Upper lobe of left lung (tissue), 6 donors: Measurements from ENCODE around the gene KLHL29. TPM values are rescaled to one million over a fixed set of nuclear protein-coding genes. Genes with fewer than 3 reads are reported as not detected.

ENCODE experiments used
- ATAC-seq, 2 donors: fragments of 200-7000 bp; cut with Tn5 transposase; one replicate each; pipeline ENCODE4 v1.9.1; 2022; ENCODE audit warnings: mild to moderate bottlenecking in 2 of 2, moderate library complexity in 2 of 2; ENCODE audit not compliant: low FRiP score in 2 of 2
- DNase-seq, 2 donors: peaks; one replicate each; pipeline ENCODE4 v3.0.0-alpha.2; 2019 to 2020
- H3K27ac ChIP-seq, 4 donors: fragments of 200-600 bp; sonication (generic); one replicate each; pipeline ENCODE4 v1.5.1; 2016 to 2019
- H3K27me3 ChIP-seq, 4 donors: fragments of 200-600 bp; sonication (generic); one replicate each; pipeline ENCODE4 v1.5.1; 2017 to 2019
- H3K36me3 ChIP-seq, 4 donors: fragments of 200-600 bp; sonication (generic); one replicate each; pipeline ENCODE4 v1.5.1; 2016 to 2019
- H3K4me1 ChIP-seq, 4 donors: fragments of 200-600 bp; sonication (generic); one replicate each; pipeline ENCODE4 v1.5.1; 2018 to 2019
- H3K4me3 ChIP-seq, 4 donors: fragments of 200-600 bp; sonication (generic); one replicate each; pipeline ENCODE4 v1.5.1; 2017 to 2019; ENCODE audit warnings: mild to moderate bottlenecking in 2 of 4, moderate library complexity in 1 of 4
- H3K9me3 ChIP-seq, 4 donors: fragments of 200-600 bp; sonication (generic); one replicate each; pipeline ENCODE4 v1.5.1; 2018 to 2019
- CTCF ChIP-seq, 6 experiments: fragments of 450-650 bp in 4 of 6; fragments of 200-600 bp in 2 of 6; sonication (generic) in 2 of 6; IDR thresholded peaks; one replicate each; pipeline ENCODE4 v1.5.1; 2016 to 2019; ENCODE audit warnings: antibody characterized with exemption in 6 of 6
- EP300 ChIP-seq, 4 donors: sonication (generic); formaldehyde crosslinking; IDR thresholded peaks; one replicate each; pipeline ENCODE4 v1.5.1; 2017; ENCODE audit warnings: antibody characterized with exemption in 4 of 4, control low read depth in 2 of 4
- POLR2A ChIP-seq, 4 donors: fragments of 450-650 bp; IDR thresholded peaks; one replicate each; pipeline ENCODE4 v1.5.1; 2016 to 2017; ENCODE audit warnings: antibody characterized with exemption in 4 of 4, mild to moderate bottlenecking in 2 of 4
- POLR2AphosphoS5 ChIP-seq, 2 donors: sonication (generic); formaldehyde crosslinking; IDR thresholded peaks; one replicate each; pipeline ENCODE4 v1.5.1; 2017; ENCODE audit warnings: antibody characterized with exemption in 2 of 2
- WGBS, 2 donors: methylation state at CpG; one replicate each; pipeline ENCODE4 v1.1.5; 2017 to 2018; 5-methylcytosine and 5-hydroxymethylcytosine counted together
- total RNA-seq, 6 donors: library from RNA; depleted of rRNA in 4 of 6; stranded (reverse); fragments of >200 nt in 4 of 6; gene quantifications; one replicate each; pipeline versions ENCODE4 v1.1.0 to v1.2.1, GENCODE V29; 2016 to 2021
- donor health status: DM: no; HTN: no; CAD: no; lungs with moderate emphysema.
- donor health status: DM: no; HTN: yes; CAD: no; lungs with severe emphysema.

Gene KLHL29
- total RNA-seq, 6 donors from 2014 or later, result 8.6 to 34.4 (median 18.2) TPM

- Histone ChIP-seq H3K27ac (no peak overlapping the region), H3K27me3 (no peaks in the 10 kb centered on the region), H3K9me3 (no peaks in the 10 kb centered on the region), H3K4me1 (peaks cover 0 to 3% (median 0%) of the 10 kb centered on the region in 4 donors), H3K4me3 (no peak overlapping the region), H3K36me3 (no peaks in the 10 kb centered on the region)
- no peak for DNase-seq
- WGBS, 2 donors, result 68 to 72% methylated on average over 10 of the region's 10 CpGs
- TF ChIP-seq CTCF (IDR thresholded peaks at IDR 0.05), result no peak
- no peak for TF ChIP-seq POLR2A (IDR thresholded peaks at IDR 0.05)
- no peak for TF ChIP-seq POLR2AphosphoS5 (IDR thresholded peaks at IDR 0.05)
- no peak for TF ChIP-seq EP300 (IDR thresholded peaks at IDR 0.05)
- ATAC-seq, result no peak
Measured at GRCh38 chr2:23599667-23600066, 214.7 kb downstream of the KLHL29 start.

GRCh38 chr2:23600346-23600745 is 215.4 kb downstream of the KLHL29 start:
- Histone ChIP-seq H3K4me1 (peaks cover 0 to 3% (median 0%) of the 10 kb centered on the region in 4 donors), H3K27me3 (no peaks in the 10 kb centered on the region), H3K36me3 (no peaks in the 10 kb centered on the region), H3K9me3 (no peaks in the 10 kb centered on the region), H3K27ac (no peak overlapping the region), H3K4me3 (no peak overlapping the region)
- 73 to 90% methylated on average over 3 to 7 of the region's 7 CpGs for WGBS, 2 donors
- ATAC-seq, result no peak
- TF ChIP-seq POLR2AphosphoS5 (IDR thresholded peaks at IDR 0.05), result no peak
- TF ChIP-seq CTCF (IDR thresholded peaks at IDR 0.05), result no peak
- no peak for TF ChIP-seq POLR2A (IDR thresholded peaks at IDR 0.05)
- TF ChIP-seq EP300 (IDR thresholded peaks at IDR 0.05), result no peak
- DNase-seq, result no peak

GRCh38 chr2:23601301-23601965 is 216.5 kb downstream of the KLHL29 start:
- no peak for ATAC-seq
- Histone ChIP-seq H3K27me3 (no peaks in the 10 kb centered on the region), H3K27ac (no peak overlapping the region), H3K9me3 (peaks cover 0 to under 1% (median under 1%) of the 10 kb centered on the region in 4 donors), H3K4me3 (no peak overlapping the region), H3K36me3 (no peaks in the 10 kb centered on the region), H3K4me1 (no peaks in the 10 kb centered on the region)
- TF ChIP-seq EP300 (IDR thresholded peaks at IDR 0.05) (no peak), POLR2AphosphoS5 (IDR thresholded peaks at IDR 0.05) (no peak), POLR2A (IDR thresholded peaks at IDR 0.05) (no peak), CTCF (IDR thresholded peaks at IDR 0.05) (no peak)
- DNase-seq, result no peak
- 67 to 73% methylated on average over 2 to 8 of the region's 8 CpGs for WGBS, 2 donors

- no peak for DNase-seq
Measured at GRCh38 chr2:23602116-23602515, 217.1 kb downstream of the KLHL29 start.

More at GRCh38 chr2:23602116-23602515, 217.1 kb downstream of the KLHL29 start:
- Histone ChIP-seq H3K4me3 (no peak overlapping the region), H3K4me1 (no peaks in the 10 kb centered on the region), H3K27me3 (no peaks in the 10 kb centered on the region), H3K27ac (no peak overlapping the region), H3K9me3 (peaks cover 4 to 7% (median 5%) of the 10 kb centered on the region in 4 donors), H3K36me3 (no peaks in the 10 kb centered on the region)
- ATAC-seq, result peak in 1 of 2 donors; percentile 72
- TF ChIP-seq CTCF (IDR thresholded peaks at IDR 0.05) (no peak), POLR2AphosphoS5 (IDR thresholded peaks at IDR 0.05) (no peak), POLR2A (IDR thresholded peaks at IDR 0.05) (no peak), EP300 (IDR thresholded peaks at IDR 0.05) (no peak)
- 82 to 84% methylated on average over 11 to 12 of the region's 12 CpGs for WGBS, 2 donors
